Neural progenitor cell (in vitro differentiated cells): ENCODE measurements around the gene ZNF600. TPM values are rescaled to one million over a fixed set of nuclear protein-coding genes. Genes with fewer than 3 reads are reported as not detected.
A peak's percentile ranks its signal among the peaks of the same experiment; 100 is the strongest.
"Not testable (repeated sequence)": the region's sequence is repeated elsewhere in the genome, so short reads cannot be mapped to it uniquely, and the experiment has no call there.

Source experiments
- DNase-seq: peaks from one replicate; pipeline ENCODE4 v3.0.0-alpha.2; 2016; ENCODE audit warnings: low spot score
- H2AFZ ChIP-seq: fragments of 200-600 bp; sonication (generic); replicated peaks from 2 replicates; pipeline ENCODE4 v1.6.1; 2016; ENCODE audit warnings: antibody characterized with exemption
- H3F3A ChIP-seq: fragments of 200-600 bp; sonication (generic); 2 replicates; pipeline ENCODE4 v1.6.1; 2016; ENCODE audit warnings: antibody characterized with exemption, low read depth
- H3K27ac ChIP-seq: fragments of 200-600 bp; sonication (generic); 2 replicates; pipeline ENCODE4 v1.5.1; 2016; ENCODE audit warnings: mild to moderate bottlenecking
- H3K27me3 ChIP-seq: fragments of 200-600 bp; sonication (generic); 2 replicates; pipeline ENCODE4 v1.6.1; 2016; ENCODE audit warnings: mild to moderate bottlenecking, moderate library complexity
- H3K36me3 ChIP-seq: fragments of 200-600 bp; sonication (generic); 2 replicates; pipeline ENCODE4 v1.5.1; 2016
- H3K4me1 ChIP-seq: fragments of 200-600 bp; sonication (generic); 2 replicates; pipeline ENCODE4 v1.6.1; 2016; ENCODE audit warnings: mixed run types
- H3K4me2 ChIP-seq: fragments of 200-600 bp; sonication (generic); 2 replicates; pipeline ENCODE4 v1.6.1; 2016
- H3K4me3 ChIP-seq: fragments of 200-600 bp; sonication (generic); 2 replicates; pipeline ENCODE4 v1.5.1; 2016
- H3K79me2 ChIP-seq: fragments of 200-600 bp; sonication (generic); 2 replicates; pipeline ENCODE4 v1.6.1; 2016; ENCODE audit warnings: low read depth
- H3K9ac ChIP-seq: fragments of 200-600 bp; sonication (generic); 2 replicates; pipeline ENCODE4 v1.6.1; 2016
- H3K9me3 ChIP-seq: fragments of 200-600 bp; sonication (generic); 2 replicates; pipeline ENCODE4 v1.5.1; 2016; ENCODE audit warnings: low read depth
- H4K20me1 ChIP-seq: fragments of 200-600 bp; sonication (generic); 2 replicates; pipeline ENCODE4 v1.6.1; 2016; ENCODE audit warnings: low read depth
- H3K27ac Mint-ChIP-seq: 3 replicates; pipeline ENCODE4 v1.8.0; 2021; ENCODE audit warnings: mixed read lengths
- H3K27me3 Mint-ChIP-seq: 2 replicates; pipeline ENCODE4 v1.8.0; 2022; ENCODE audit warnings: low read depth, mild to moderate bottlenecking, inconsistent platforms, moderate library complexity, mixed read lengths; ENCODE audit not compliant: insufficient read depth
- H3K36me3 Mint-ChIP-seq: 3 replicates; pipeline ENCODE4 v1.8.0; 2021; ENCODE audit warnings: mixed read lengths
- H3K4me1 Mint-ChIP-seq: 3 replicates; pipeline ENCODE4 v1.8.0; 2021; ENCODE audit warnings: mixed read lengths
- H3K4me3 Mint-ChIP-seq: 3 replicates; pipeline ENCODE4 v1.8.0; 2021; ENCODE audit warnings: mild to moderate bottlenecking, moderate library complexity, mixed read lengths
- H3K9me3 Mint-ChIP-seq: 3 replicates; pipeline ENCODE4 v1.8.0; 2020; ENCODE audit warnings: mixed read lengths
- CTCF ChIP-seq: fragments of 200-600 bp; sonication (generic); IDR thresholded peaks from 2 replicates; pipeline ENCODE4 v1.5.1; 2017; ENCODE audit warnings: antibody characterized with exemption, mild to moderate bottlenecking
- EZH2 ChIP-seq: fragments of 200-600 bp; sonication (generic); IDR thresholded peaks from 2 replicates; pipeline ENCODE4 v1.6.1; 2017; ENCODE audit warnings: antibody characterized with exemption, mild to moderate bottlenecking, moderate library complexity
- EZH2phosphoT487 ChIP-seq: fragments of 200-600 bp; sonication (generic); IDR thresholded peaks from 2 replicates; pipeline ENCODE4 v1.6.1; 2017; ENCODE audit warnings: antibody characterized with exemption
- total RNA-seq: library from RNA; depleted of rRNA; stranded (reverse); fragments of >200 nt; gene quantifications from 2 replicates; pipeline ENCODE4 v1.2.3, GENCODE V29; 2015; ENCODE audit warnings: low replicate concordance

ZNF600 gene
- total RNA-seq, 1 donor from 2014 or later = 2.7 TPM

- peaks cover 27% of the 10 kb centered on the region for H3K9me3 Mint-ChIP-seq
- H4K20me1 ChIP-seq = no peaks in the 10 kb centered on the region
- H2AFZ ChIP-seq = peak overlapping the region; percentile 81
- peak overlapping the region; percentile 76 for H3K9ac ChIP-seq
- peaks cover 21% of the 10 kb centered on the region for H3K79me2 ChIP-seq
- H3K4me3 Mint-ChIP-seq = peak overlapping the region; percentile 94
- no peaks in the 10 kb centered on the region for H3K9me3 ChIP-seq
- H3K27me3 ChIP-seq = no peaks in the 10 kb centered on the region
- H3K27ac ChIP-seq = no peak overlapping the region
- H3F3A ChIP-seq = peaks cover 14% of the 10 kb centered on the region
- peaks cover 6% of the 10 kb centered on the region for H3K4me1 ChIP-seq
- no peak for TF ChIP-seq EZH2
- peak; percentile 33 for TF ChIP-seq EZH2phosphoT487
- H3K36me3 ChIP-seq = no peaks in the 10 kb centered on the region
- peaks cover 5% of the 10 kb centered on the region for H3K36me3 Mint-ChIP-seq
- H3K4me1 Mint-ChIP-seq = peaks cover 14% of the 10 kb centered on the region
- peak; percentile 59 for DNase-seq
- peak overlapping the region; percentile 72 for H3K4me2 ChIP-seq
- H3K27ac Mint-ChIP-seq = no peak overlapping the region
- peak overlapping the region; percentile 76 for H3K4me3 ChIP-seq
- H3K27me3 Mint-ChIP-seq = peaks cover 3% of the 10 kb centered on the region
These were observed 52.2 kb downstream of the ZNF600 start for GRCh38 chr19:52734331-52734892.

GRCh38 chr19:52726051-52726450 lies 60.5 kb downstream of the ZNF600 start:
- H3K27ac Mint-ChIP-seq, H3K4me2 ChIP-seq, H4K20me1 ChIP-seq: not testable (repeated sequence)

DNA sequence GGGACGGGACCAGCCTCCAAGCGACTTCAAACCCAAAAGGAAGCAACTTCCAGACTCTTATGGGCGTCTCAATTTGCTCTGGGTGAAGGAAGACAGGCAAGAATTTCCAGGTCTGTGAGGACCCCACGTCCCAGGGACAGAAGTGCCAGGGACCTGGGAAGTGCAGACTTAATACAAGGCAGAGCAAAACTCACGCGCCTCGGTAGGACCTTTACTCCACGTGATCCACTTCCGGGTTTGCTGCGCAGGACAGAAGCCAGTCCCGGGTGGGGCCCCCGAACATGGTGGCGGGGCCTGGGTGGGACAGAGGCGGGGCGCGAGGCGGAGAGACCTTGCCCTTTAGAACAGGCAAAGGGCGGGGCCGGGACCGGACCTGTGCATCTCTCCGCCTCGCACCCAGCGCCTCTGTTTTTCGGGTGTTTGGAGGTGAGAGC lies 61.0 kb downstream of the ZNF600 start:
- H3K4me3 ChIP-seq = no peak overlapping the region
- no peaks in the 10 kb centered on the region for H3K27me3 ChIP-seq
- peaks cover 6% of the 10 kb centered on the region for H3K79me2 ChIP-seq
- no peak overlapping the region for H3K27ac ChIP-seq
- H3K27ac Mint-ChIP-seq = no peak overlapping the region
- no peaks in the 10 kb centered on the region for H3K4me1 Mint-ChIP-seq
- H3K36me3 ChIP-seq = no peaks in the 10 kb centered on the region
- no peak overlapping the region for H3K9ac ChIP-seq
- no peaks in the 10 kb centered on the region for H3K4me1 ChIP-seq
- H3K27me3 Mint-ChIP-seq = peaks cover 2% of the 10 kb centered on the region
- no peak overlapping the region for H3K4me2 ChIP-seq
- H3F3A ChIP-seq = no peaks in the 10 kb centered on the region
- H2AFZ ChIP-seq = no peak overlapping the region
- no peaks in the 10 kb centered on the region for H4K20me1 ChIP-seq
- TF ChIP-seq EZH2phosphoT487 (no peak), CTCF (no peak), EZH2 (no peak)
- H3K9me3 ChIP-seq = peaks cover 2% of the 10 kb centered on the region
- H3K36me3 Mint-ChIP-seq = peaks cover 56% of the 10 kb centered on the region
- no peak overlapping the region for H3K4me3 Mint-ChIP-seq
- H3K9me3 Mint-ChIP-seq = peaks cover 33% of the 10 kb centered on the region
- DNase-seq = no peak

More at GRCh38 chr19:52726051-52726450, 60.5 kb downstream of the ZNF600 start:
- peaks cover 54% of the 10 kb centered on the region for H3K36me3 Mint-ChIP-seq
- not testable (repeated sequence) for H3K27ac ChIP-seq, H3F3A ChIP-seq, H2AFZ ChIP-seq, H3K36me3 ChIP-seq, H3K27me3 ChIP-seq, DNase-seq, H3K79me2 ChIP-seq, H3K9ac ChIP-seq, H3K9me3 ChIP-seq, H3K4me1 Mint-ChIP-seq, H3K4me3 Mint-ChIP-seq, H3K4me3 ChIP-seq, H3K27me3 Mint-ChIP-seq, H3K4me1 ChIP-seq
- peaks cover 33% of the 10 kb centered on the region for H3K9me3 Mint-ChIP-seq

DNA sequence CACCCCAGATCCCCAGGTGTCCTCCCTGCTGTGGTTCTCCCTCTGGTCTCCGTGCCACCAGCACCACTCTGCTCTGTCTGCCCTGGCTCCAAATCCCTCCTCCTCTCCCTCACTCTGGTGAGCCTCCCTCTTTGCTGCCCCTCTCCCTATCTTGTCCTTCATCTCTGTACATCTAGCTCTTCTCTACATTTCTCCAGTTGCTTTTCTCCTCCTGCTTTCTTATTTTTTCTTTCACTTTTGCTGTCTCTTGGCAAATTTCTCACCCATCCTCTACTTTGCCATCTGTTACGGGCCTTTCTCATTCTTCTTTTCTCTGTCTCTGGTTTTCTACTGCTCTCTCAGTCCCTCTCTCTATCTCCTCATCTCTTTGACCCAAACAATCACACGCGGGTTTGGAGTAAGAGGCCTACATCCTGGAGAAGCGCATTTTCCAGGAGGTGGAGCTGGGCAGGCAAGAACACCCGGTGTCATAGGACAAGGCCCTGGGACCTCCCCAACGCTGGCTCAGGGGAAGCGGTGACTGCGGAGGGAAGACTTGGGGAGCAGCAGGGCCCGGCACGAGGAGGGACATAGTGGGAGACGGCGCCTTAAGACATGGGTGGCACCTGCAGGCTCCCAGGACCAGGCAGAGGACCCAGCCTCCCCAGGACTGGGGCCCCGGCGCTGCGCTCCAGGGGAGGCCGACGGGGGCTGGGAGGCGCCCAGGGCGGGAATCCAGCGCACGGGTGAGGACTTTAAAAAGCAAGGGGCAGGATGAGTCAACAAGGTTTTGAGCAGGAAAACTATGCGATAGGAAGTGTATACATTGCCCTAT lies 61.7 kb downstream of the ZNF600 start:
- TF ChIP-seq CTCF (no peak), EZH2 (no peak), EZH2phosphoT487 (no peak)
- Mint-ChIP-seq H3K27ac (no peak overlapping the region), H3K4me3 (no peak overlapping the region), H3K36me3 (peaks cover 57% of the 10 kb centered on the region), H3K27me3 (peaks cover 2% of the 10 kb centered on the region), H3K9me3 (peaks cover 35% of the 10 kb centered on the region), H3K4me1 (no peaks in the 10 kb centered on the region)
- Histone ChIP-seq H3F3A (peaks cover 2% of the 10 kb centered on the region), H3K27me3 (no peaks in the 10 kb centered on the region), H3K4me3 (no peak overlapping the region), H4K20me1 (no peaks in the 10 kb centered on the region), H2AFZ (no peak overlapping the region), H3K4me2 (no peak overlapping the region), H3K9ac (no peak overlapping the region), H3K27ac (no peak overlapping the region), H3K9me3 (peaks cover 4% of the 10 kb centered on the region), H3K36me3 (no peaks in the 10 kb centered on the region), H3K4me1 (no peaks in the 10 kb centered on the region), H3K79me2 (peaks cover 5% of the 10 kb centered on the region)
- no peak for DNase-seq

DNA sequence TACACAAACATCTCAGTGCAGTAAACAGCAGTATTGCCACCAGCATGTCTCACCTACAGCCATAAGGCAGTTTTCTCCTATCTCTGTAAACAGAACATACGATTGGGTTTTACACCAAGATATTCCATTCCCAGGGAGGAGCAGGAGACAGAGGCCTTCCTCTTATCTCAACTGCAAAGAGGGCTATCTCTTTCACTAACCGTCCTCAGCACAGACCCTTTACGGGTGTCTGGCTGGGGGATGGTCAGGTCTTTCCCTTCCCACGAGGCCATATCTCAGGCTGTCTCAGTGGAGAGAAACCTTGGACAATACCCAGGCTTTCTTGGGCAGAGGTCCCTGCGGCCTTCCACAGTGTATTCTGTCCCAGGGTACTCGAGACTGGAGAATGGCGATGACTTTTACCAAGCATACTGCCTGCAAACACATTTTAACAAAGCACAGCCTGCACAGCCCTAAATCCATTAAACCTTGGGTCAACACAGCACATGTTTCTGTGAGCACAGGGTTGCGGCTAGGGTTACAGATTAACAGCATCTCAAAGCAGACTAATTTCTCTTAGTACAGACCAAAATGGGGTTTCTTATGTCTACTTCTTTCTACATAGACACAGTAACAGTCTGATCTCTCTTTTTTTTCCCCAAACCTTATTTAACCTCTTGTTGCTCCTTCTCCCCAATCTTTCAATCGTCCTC lies 62.5 kb downstream of the ZNF600 start:
- peaks cover 60% of the 10 kb centered on the region for H3K36me3 Mint-ChIP-seq
- H3K4me2 ChIP-seq, H3K9ac ChIP-seq, H2AFZ ChIP-seq, H3K36me3 ChIP-seq, H3K27me3 Mint-ChIP-seq, H3K4me1 ChIP-seq, H3K4me3 ChIP-seq, H4K20me1 ChIP-seq, H3K79me2 ChIP-seq, H3K27me3 ChIP-seq, H3K4me3 Mint-ChIP-seq, DNase-seq, H3K27ac ChIP-seq, H3K9me3 ChIP-seq, H3F3A ChIP-seq, H3K27ac Mint-ChIP-seq, H3K4me1 Mint-ChIP-seq: not testable (repeated sequence)
- peaks cover 39% of the 10 kb centered on the region for H3K9me3 Mint-ChIP-seq
